Renal pelvis (tissue), 12 donors: ENCODE results near the gene OR4A47. TPM values are rescaled to one million over a fixed set of nuclear protein-coding genes. Genes with fewer than 3 reads are reported as not detected.
"Not testable (repeated sequence)": the region's sequence is repeated elsewhere in the genome, so short reads cannot be mapped to it uniquely, and the experiment has no call there.

Source experiments
- DNase-seq: peaks from one replicate; pipeline ENCODE4 v3.0.0-alpha.2; 2013
- long read RNA-seq, 16 experiments: transcript quantifications; one replicate each; lab custom pipeline, GENCODE V29; 2026
- polyA plus RNA-seq, 3 donors: library from polyadenylated mRNA; unstranded; fragments of 120-200 nt; gene quantifications; one replicate each; pipeline ENCODE4 v1.2.1, GENCODE V29; 2013; ENCODE audit not compliant: insufficient read length in 3 of 3

OR4A47 gene
- not detected for polyA plus RNA-seq
- long read RNA-seq, donor 1 = 0 reads
- long read RNA-seq, donor 2 = 0 reads
- long read RNA-seq, donor 3 = 0 reads
- long read RNA-seq, donor 4 = 0 reads
- long read RNA-seq, donor 5 = 0 reads
- long read RNA-seq, donor 6 = 0 reads
- long read RNA-seq, donor 7 = 0 reads
- long read RNA-seq, donor 8 = 0 reads
- long read RNA-seq, donor 9 = 0 reads
- long read RNA-seq, donor 10 = 0 reads
- long read RNA-seq, donor 11 = 0 reads
- long read RNA-seq, donor 12 = 0 reads
- long read RNA-seq, donor 13 = 0 reads
- long read RNA-seq, donor 14 = 0 reads
- long read RNA-seq, donor 15 = 0 reads
- long read RNA-seq, donor 16 = 0 reads

- DNase-seq = not testable (repeated sequence)
These were observed at the start of gene OR4A47 for GRCh38 chr11:48488493-48488892. OR4A47 (plus strand) TSS chr11:48488793; CDS start chr11:48488793, 0 bp downstream.

GRCh38 chr11:48455909-48456308 lies 32.7 kb upstream of the OR4A47 start:
- not testable (repeated sequence) for DNase-seq

GRCh38 chr11:48473966-48474365 lies 14.6 kb upstream of the OR4A47 start:
- not testable (repeated sequence) for DNase-seq

- DNase-seq = not testable (repeated sequence)
These were observed 13.9 kb upstream of the OR4A47 start for GRCh38 chr11:48474703-48475102.

GRCh38 chr11:48506169-48506568 lies 17.6 kb downstream of the OR4A47 start:
- not testable (repeated sequence) for DNase-seq

- no peak for DNase-seq
These were observed 50.4 kb downstream of the OR4A47 start for GRCh38 chr11:48538991-48539390.

Other genes with a start within 250 kb of the OR4A47 start
- gene OR4X2, start 243.7 kb upstream of the OR4A47 start, polyA plus RNA-seq = not detected
- not detected for gene OR4X1, start 224.9 kb upstream of the OR4A47 start, polyA plus RNA-seq
- not detected for gene OR4S1, start 182.6 kb upstream of the OR4A47 start, polyA plus RNA-seq
- not detected for gene OR4C3, start 163.9 kb upstream of the OR4A47 start, polyA plus RNA-seq
- gene OR4C5, start 122.3 kb upstream of the OR4A47 start, polyA plus RNA-seq = not detected